HepG2 (cell line): ENCODE measurements around the gene WDR7.

ENCODE experiments used
- ATF7 ChIP-seq, 2 experiments: fragments of 450-650 bp in 1 of 2; sonication (generic) in 1 of 2; formaldehyde crosslinking in 1 of 2; IDR thresholded peaks; 2 replicates each; pipeline versions ENCODE4 v1.4.0 to v1.6.1; 2016 to 2020; ENCODE audit warnings: antibody characterized with exemption in 1 of 2, mild to moderate bottlenecking in 1 of 2, missing genetic modification reagents in 1 of 2
- ETV6 ChIP-seq: sonication (generic); formaldehyde crosslinking; conservative IDR thresholded peaks from 2 replicates; pipeline ENCODE4 v1.4.0; 2020; ENCODE audit warnings: missing genetic modification reagents
- HDAC6 ChIP-seq: fragments of 200-600 bp; sonication (generic); IDR thresholded peaks from 2 replicates; pipeline ENCODE4 v1.7.0; 2017; ENCODE audit warnings: mild to moderate bottlenecking, antibody characterized with exemption, low read length, low read depth
- KDM2A ChIP-seq: sonication (generic); formaldehyde crosslinking; IDR thresholded peaks from 2 replicates; pipeline ENCODE4 v1.4.0; 2020; ENCODE audit warnings: low read depth, missing genetic modification reagents, borderline replicate concordance
- TCF7L2 ChIP-seq: IDR thresholded peaks from 2 replicates; pipeline ENCODE4 v1.6.1; 2011; ENCODE audit warnings: mild to moderate bottlenecking, low read depth, low read length, moderate library complexity
- ZNF274 ChIP-seq: sonication (generic); formaldehyde crosslinking; IDR thresholded peaks from 2 replicates; pipeline ENCODE4 v1.5.1; 2020; ENCODE audit warnings: mild to moderate bottlenecking, missing genetic modification reagents
- ZNF510 ChIP-seq: sonication (generic); formaldehyde crosslinking; IDR thresholded peaks from 2 replicates; pipeline ENCODE4 v1.4.0; 2020; ENCODE audit warnings: low read depth, mild to moderate bottlenecking, missing genetic modification reagents
- ZNF564 ChIP-seq: sonication (generic); formaldehyde crosslinking; IDR thresholded peaks from 2 replicates; pipeline ENCODE4 v1.8.1; 2023; ENCODE audit warnings: mild to moderate bottlenecking, missing genetic modification reagents
- ZNF572 ChIP-seq: sonication (generic); formaldehyde crosslinking; IDR thresholded peaks from 2 replicates; pipeline ENCODE4 v1.5.1; 2020; ENCODE audit warnings: mild to moderate bottlenecking, missing genetic modification reagents
- ZNF891 ChIP-seq: sonication (generic); formaldehyde crosslinking; IDR thresholded peaks from 2 replicates; pipeline ENCODE4 v1.5.0; 2020; ENCODE audit warnings: mild to moderate bottlenecking, missing genetic modification reagents
- TF ChIP-seq, protein P1 (sequence below): sonication (generic); formaldehyde crosslinking; IDR thresholded peaks from 2 replicates; pipeline ENCODE4 v1.4.0; 2020; ENCODE audit warnings: missing genetic modification reagents
- TF ChIP-seq, protein P2 (sequence below): sonication (generic); formaldehyde crosslinking; IDR thresholded peaks from 2 replicates; pipeline ENCODE4 v1.5.0; 2020; ENCODE audit warnings: mild to moderate bottlenecking, missing genetic modification reagents, moderate library complexity

DNA sequence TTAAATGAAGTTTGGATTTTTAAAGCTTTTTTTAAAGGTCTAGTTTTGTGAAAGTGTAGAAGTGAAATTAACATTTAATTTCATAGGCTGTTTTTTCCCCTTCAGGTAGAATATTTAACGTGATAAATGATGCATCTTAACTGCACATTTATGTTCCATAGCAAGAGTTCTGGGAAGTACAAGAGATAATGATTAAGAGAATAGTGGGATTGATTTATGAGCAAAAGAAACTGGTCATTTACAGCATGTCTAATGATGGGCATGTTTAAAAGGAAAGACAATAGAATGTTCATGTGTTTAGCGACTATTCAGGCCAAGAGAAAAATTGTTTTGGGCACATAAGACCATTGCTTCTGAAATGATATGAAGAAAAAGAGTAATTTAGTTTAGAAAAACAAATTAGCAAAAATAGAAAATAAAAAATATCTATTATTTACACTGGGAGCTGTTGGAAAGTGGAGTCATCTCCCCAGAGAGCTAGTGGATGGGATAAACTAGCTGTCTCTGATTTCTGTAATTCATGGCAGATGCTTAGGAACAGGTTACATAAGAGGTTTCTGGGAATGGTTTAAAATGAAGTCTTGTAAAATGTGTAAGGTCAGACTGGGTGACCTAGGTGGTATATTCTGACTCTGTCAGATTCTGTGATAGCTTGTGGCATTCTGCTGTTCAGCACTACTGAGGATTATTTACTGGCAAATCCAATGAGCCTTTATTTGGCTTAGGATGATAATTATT, 60.7 kb downstream of the WDR7 start:
- TF ChIP-seq HDAC6 (no peak), ETV6 (CRISPR knock-in tag) (no peak), TCF7L2 (no peak), ZNF891 (CRISPR knock-in tag) (no peak), ZNF274 (CRISPR knock-in tag) (no peak), ZNF510 (CRISPR knock-in tag) (no peak), ATF7 (IDR thresholded peaks at IDR 0.05) (no peak), ATF7 (CRISPR knock-in tag; IDR thresholded peaks at IDR 0.05) (no peak), ZNF564 (CRISPR knock-in tag) (no peak), ZNF572 (no peak), KDM2A (CRISPR knock-in tag) (no peak)
- TF ChIP-seq, protein P1, sequence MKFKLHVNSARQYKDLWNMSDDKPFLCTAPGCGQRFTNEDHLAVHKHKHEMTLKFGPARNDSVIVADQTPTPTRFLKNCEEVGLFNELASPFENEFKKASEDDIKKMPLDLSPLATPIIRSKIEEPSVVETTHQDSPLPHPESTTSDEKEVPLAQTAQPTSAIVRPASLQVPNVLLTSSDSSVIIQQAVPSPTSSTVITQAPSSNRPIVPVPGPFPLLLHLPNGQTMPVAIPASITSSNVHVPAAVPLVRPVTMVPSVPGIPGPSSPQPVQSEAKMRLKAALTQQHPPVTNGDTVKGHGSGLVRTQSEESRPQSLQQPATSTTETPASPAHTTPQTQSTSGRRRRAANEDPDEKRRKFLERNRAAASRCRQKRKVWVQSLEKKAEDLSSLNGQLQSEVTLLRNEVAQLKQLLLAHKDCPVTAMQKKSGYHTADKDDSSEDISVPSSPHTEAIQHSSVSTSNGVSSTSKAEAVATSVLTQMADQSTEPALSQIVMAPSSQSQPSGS (CRISPR knock-in tag), result no peak
- TF ChIP-seq, protein P2, sequence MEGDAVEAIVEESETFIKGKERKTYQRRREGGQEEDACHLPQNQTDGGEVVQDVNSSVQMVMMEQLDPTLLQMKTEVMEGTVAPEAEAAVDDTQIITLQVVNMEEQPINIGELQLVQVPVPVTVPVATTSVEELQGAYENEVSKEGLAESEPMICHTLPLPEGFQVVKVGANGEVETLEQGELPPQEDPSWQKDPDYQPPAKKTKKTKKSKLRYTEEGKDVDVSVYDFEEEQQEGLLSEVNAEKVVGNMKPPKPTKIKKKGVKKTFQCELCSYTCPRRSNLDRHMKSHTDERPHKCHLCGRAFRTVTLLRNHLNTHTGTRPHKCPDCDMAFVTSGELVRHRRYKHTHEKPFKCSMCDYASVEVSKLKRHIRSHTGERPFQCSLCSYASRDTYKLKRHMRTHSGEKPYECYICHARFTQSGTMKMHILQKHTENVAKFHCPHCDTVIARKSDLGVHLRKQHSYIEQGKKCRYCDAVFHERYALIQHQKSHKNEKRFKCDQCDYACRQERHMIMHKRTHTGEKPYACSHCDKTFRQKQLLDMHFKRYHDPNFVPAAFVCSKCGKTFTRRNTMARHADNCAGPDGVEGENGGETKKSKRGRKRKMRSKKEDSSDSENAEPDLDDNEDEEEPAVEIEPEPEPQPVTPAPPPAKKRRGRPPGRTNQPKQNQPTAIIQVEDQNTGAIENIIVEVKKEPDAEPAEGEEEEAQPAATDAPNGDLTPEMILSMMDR, result no peak
